H9 (cell line): ENCODE measurements around the gene DPYSL5. TPM values are rescaled to one million over a fixed set of nuclear protein-coding genes. Genes with fewer than 3 reads are reported as not detected.

Experiments used
- DNase-seq: peaks from one replicate; pipeline ENCODE4 v3.0.0-alpha.2; 2017
- H2AFZ ChIP-seq: one replicate; pipeline ENCODE4 v1.6.1; 2013; ENCODE audit warnings: mild to moderate bottlenecking, low read length, control low read depth, moderate library complexity
- H2AK5ac ChIP-seq: 2 replicates; pipeline ENCODE4 v1.6.1; 2013; ENCODE audit warnings: low read length, control low read depth, mixed read lengths; ENCODE audit not compliant: insufficient read length
- H2BK120ac ChIP-seq: one replicate; pipeline ENCODE4 v1.6.1; 2013; ENCODE audit warnings: low read depth, mild to moderate bottlenecking, low read length, control low read depth, inconsistent platforms; ENCODE audit not compliant: poor library complexity, severe bottlenecking
- H2BK12ac ChIP-seq: 2 replicates; pipeline ENCODE4 v1.6.1; 2013; ENCODE audit warnings: low read length, control low read depth, mixed read lengths, low read depth; ENCODE audit not compliant: insufficient read length
- H2BK15ac ChIP-seq: 2 replicates; pipeline ENCODE4 v1.6.1; 2013; ENCODE audit warnings: low read depth, low read length, control low read depth
- H2BK20ac ChIP-seq: one replicate; pipeline ENCODE4 v1.6.1; 2013; ENCODE audit warnings: low read depth, mild to moderate bottlenecking, low read length, control low read depth, inconsistent platforms; ENCODE audit not compliant: poor library complexity, severe bottlenecking
- H2BK5ac ChIP-seq: 2 replicates; pipeline ENCODE4 v1.6.1; 2013; ENCODE audit warnings: low read length, control low read depth, mixed read lengths; ENCODE audit not compliant: insufficient read length
- H3K14ac ChIP-seq: 2 replicates; pipeline ENCODE4 v1.6.1; 2013; ENCODE audit warnings: low read length, control low read depth; ENCODE audit not compliant: insufficient read depth
- H3K18ac ChIP-seq: 2 replicates; pipeline ENCODE4 v1.6.1; 2013; ENCODE audit warnings: low read depth, mild to moderate bottlenecking, mixed read lengths, low read length, control low read depth; ENCODE audit not compliant: insufficient read length
- H3K23ac ChIP-seq: 2 replicates; pipeline ENCODE4 v1.6.1; 2013; ENCODE audit warnings: low read length, control low read depth, mixed read lengths, low read depth; ENCODE audit not compliant: insufficient read length
- H3K23me2 ChIP-seq: 2 replicates; pipeline ENCODE4 v1.6.1; 2013; ENCODE audit warnings: low read depth, mild to moderate bottlenecking, mixed read lengths, low read length, control low read depth; ENCODE audit not compliant: insufficient read length, poor library complexity, severe bottlenecking
- H3K27ac ChIP-seq: 2 replicates; pipeline ENCODE4 v1.5.1; 2013; ENCODE audit warnings: low read length, control low read depth, mixed read lengths, low read depth; ENCODE audit not compliant: insufficient read length
- H3K27me3 ChIP-seq: 2 replicates; pipeline ENCODE4 v1.6.1; 2013; ENCODE audit warnings: low read length, control low read depth, inconsistent platforms; ENCODE audit not compliant: insufficient read depth
- H3K4ac ChIP-seq: 2 replicates; pipeline ENCODE4 v1.6.1; 2013; ENCODE audit warnings: low read depth, mild to moderate bottlenecking, control low read depth, inconsistent platforms, low read length, moderate library complexity
- H3K4me1 ChIP-seq: 2 replicates; pipeline ENCODE4 v1.6.1; 2013; ENCODE audit warnings: low read length, control low read depth, inconsistent platforms; ENCODE audit not compliant: insufficient read depth
- H3K4me2 ChIP-seq: 2 replicates; pipeline ENCODE4 v1.6.1; 2013; ENCODE audit warnings: low read length, control low read depth, mixed read lengths; ENCODE audit not compliant: insufficient read length, insufficient read depth
- H3K56ac ChIP-seq: 2 replicates; pipeline ENCODE4 v1.6.1; 2013; ENCODE audit warnings: low read depth, mild to moderate bottlenecking, mixed read lengths, low read length, control low read depth; ENCODE audit not compliant: insufficient read length
- H3K79me1 ChIP-seq: 2 replicates; pipeline ENCODE4 v1.6.1; 2013; ENCODE audit warnings: low read depth, mild to moderate bottlenecking, moderate library complexity, low read length, control low read depth, inconsistent platforms; ENCODE audit not compliant: insufficient read depth, poor library complexity, severe bottlenecking
- H3K79me2 ChIP-seq: 2 replicates; pipeline ENCODE4 v1.6.1; 2013; ENCODE audit warnings: low read length, control low read depth, inconsistent platforms; ENCODE audit not compliant: insufficient read depth
- H3K9ac ChIP-seq: 2 replicates; pipeline ENCODE4 v1.6.1; 2013; ENCODE audit warnings: low read length, control low read depth, mixed read lengths; ENCODE audit not compliant: insufficient read length; ENCODE audit errors: extremely low read depth
- H3K9me3 ChIP-seq: one replicate; pipeline ENCODE4 v1.6.1; 2013; ENCODE audit warnings: low read depth, low read length, inconsistent platforms; ENCODE audit not compliant: control insufficient read depth
- H3T11ph ChIP-seq: one replicate; pipeline ENCODE4 v1.6.1; 2013; ENCODE audit warnings: mild to moderate bottlenecking, low read length, control low read depth, inconsistent platforms
- H4K20me1 ChIP-seq: one replicate; pipeline ENCODE4 v1.6.1; 2013; ENCODE audit not compliant: control insufficient read depth, insufficient read length, insufficient read depth
- H4K5ac ChIP-seq: 2 replicates; pipeline ENCODE4 v1.6.1; 2013; ENCODE audit warnings: low read depth, mild to moderate bottlenecking, mixed read lengths, low read length, control low read depth; ENCODE audit not compliant: insufficient read length
- H4K8ac ChIP-seq: replicated peaks from 2 replicates; pipeline ENCODE4 v1.6.1; 2013; ENCODE audit warnings: low read length, control low read depth, mixed read lengths, low read depth; ENCODE audit not compliant: insufficient read length
- H4K91ac ChIP-seq: 2 replicates; pipeline ENCODE4 v1.6.1; 2013; ENCODE audit warnings: low read depth, mild to moderate bottlenecking, moderate library complexity, mixed read lengths, low read length, control low read depth; ENCODE audit not compliant: insufficient read length
- H3K27ac Mint-ChIP-seq, 3 experiments: 2 replicates in 2 of 3; 3 replicates in 1 of 3; pipeline ENCODE4 v1.8.0; 2020 to 2021; ENCODE audit warnings: mixed read lengths in 3 of 3, mild to moderate bottlenecking in 1 of 3, moderate library complexity in 1 of 3
- H3K27me3 Mint-ChIP-seq: 2 replicates; pipeline ENCODE4 v1.8.0; 2021; ENCODE audit warnings: low read depth, mild to moderate bottlenecking, moderate library complexity, mixed read lengths
- H3K36me3 Mint-ChIP-seq, 3 experiments: 2 replicates in 2 of 3; 3 replicates in 1 of 3; pipeline ENCODE4 v1.8.0; 2020 to 2021; ENCODE audit warnings: low read depth in 3 of 3, mixed read lengths in 3 of 3; ENCODE audit not compliant: insufficient read depth in 1 of 3
- H3K4me1 Mint-ChIP-seq, 2 experiments: 2 replicates each; pipeline ENCODE4 v1.8.0; 2020; ENCODE audit warnings: mixed read lengths in 2 of 2
- H3K4me3 Mint-ChIP-seq, 2 experiments: 2 replicates in 1 of 2; 3 replicates in 1 of 2; pipeline ENCODE4 v1.8.0; 2020 to 2021; ENCODE audit warnings: mild to moderate bottlenecking in 2 of 2, mixed read lengths in 2 of 2, moderate library complexity in 1 of 2
- H3K9me3 Mint-ChIP-seq, 2 experiments: 2 replicates in 1 of 2; 3 replicates in 1 of 2; pipeline ENCODE4 v1.8.0; 2020; ENCODE audit warnings: mild to moderate bottlenecking in 2 of 2, mixed read lengths in 2 of 2, moderate library complexity in 1 of 2
- CTCF ChIP-seq: fragments of 200-600 bp; sonication (generic); conservative IDR thresholded peaks from 3 replicates; pipeline ENCODE4 v1.8.0; 2021; ENCODE audit warnings: antibody characterized with exemption, mild to moderate bottlenecking
- WGBS: extraction: QIAGEN DNeasy Blood & Tissue Kit; methylation state at CpG from one replicate; pipeline ENCODE4 v1.1.7; 2013; ENCODE audit warnings: missing lambda C conversion rate, low lambda C conversion rate, mixed read lengths; ENCODE audit not compliant: insufficient read length; ENCODE audit errors: extremely low coverage; 5-methylcytosine and 5-hydroxymethylcytosine counted together
- total RNA-seq: library from RNA; stranded (reverse); gene quantifications from 2 replicates; pipeline ENCODE4 v1.2.1, GENCODE V29; 2021

The DPYSL5 gene
- total RNA-seq, 1 experiment from 2014 or later: 6.4 TPM

DNA sequence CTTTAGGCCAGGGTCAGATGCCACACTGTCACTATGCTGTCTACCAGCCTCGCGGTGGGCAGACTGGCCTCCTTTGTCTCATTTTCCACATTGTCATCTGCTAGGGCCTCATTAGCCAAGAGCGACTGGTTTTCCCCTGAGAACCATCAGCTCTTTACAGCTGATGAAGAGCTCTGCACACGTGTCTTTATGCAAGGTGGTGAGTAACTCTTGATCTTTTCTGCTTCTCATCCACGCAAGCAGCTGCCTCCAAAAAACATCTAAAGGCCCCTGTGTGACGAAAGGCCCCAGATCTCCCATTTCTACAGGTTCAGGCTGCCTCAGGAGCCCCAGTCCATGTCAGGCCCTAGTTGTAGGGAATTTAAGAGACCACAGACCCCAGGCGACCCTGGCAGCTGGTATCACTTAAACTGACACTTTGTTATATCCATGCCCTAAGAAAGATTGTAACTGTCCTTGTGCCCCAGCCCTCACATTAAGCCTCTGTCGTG, 52.9 kb downstream of the DPYSL5 start:
- H3K79me2 ChIP-seq: no peaks in the 10 kb centered on the region
- no peak for DNase-seq
- H2AFZ ChIP-seq: no peak overlapping the region
- H2BK20ac ChIP-seq: no peak overlapping the region
- no peak overlapping the region for H3K27ac ChIP-seq
- H3K9me3 Mint-ChIP-seq: no peaks in the 10 kb centered on the region
- no peaks in the 10 kb centered on the region for H4K20me1 ChIP-seq
- H3K4me1 ChIP-seq: peaks cover 2% of the 10 kb centered on the region; the same call in 1 of the 2 replicates
- H3T11ph ChIP-seq: no peak overlapping the region
- H3K79me1 ChIP-seq: no peaks in the 10 kb centered on the region
- H3K56ac ChIP-seq: no peak overlapping the region
- H2BK15ac ChIP-seq: no peak overlapping the region
- H3K23ac ChIP-seq: no peak overlapping the region
- H3K27me3 Mint-ChIP-seq: peaks cover 12% of the 10 kb centered on the region
- no peak for TF ChIP-seq CTCF
- no peak overlapping the region for H4K8ac ChIP-seq
- no peaks in the 10 kb centered on the region for H3K27me3 ChIP-seq
- H4K5ac ChIP-seq: no peak overlapping the region
- H2BK12ac ChIP-seq: no peak overlapping the region
- no peaks in the 10 kb centered on the region for H3K9me3 ChIP-seq
- H2BK5ac ChIP-seq: no peak overlapping the region
- peaks cover 24 to 36% of the 10 kb centered on the region in 2 experiments for H3K4me1 Mint-ChIP-seq
- WGBS: no CpG with 5 or more reads among the region's 8 CpGs
- H3K4me3 Mint-ChIP-seq: peak overlapping the region in 1 of 2 experiments; percentile 53; a peak in 3 of 5 replicates
- no peak overlapping the region for H3K14ac ChIP-seq
- peaks cover 0 to 6% (median 3%) of the 10 kb centered on the region in 3 experiments; a peak in 1 of 7 replicates for H3K36me3 Mint-ChIP-seq
- no peak overlapping the region for H4K91ac ChIP-seq
- H3K9ac ChIP-seq: no peak overlapping the region
- H3K4ac ChIP-seq: no peak overlapping the region
- H3K23me2 ChIP-seq: no peaks in the 10 kb centered on the region
- no peak overlapping the region for H3K18ac ChIP-seq
- H2BK120ac ChIP-seq: no peak overlapping the region
- H3K4me2 ChIP-seq: no peak overlapping the region
- H3K27ac Mint-ChIP-seq: peak overlapping the region in 1 of 3 experiments; percentile 24; a peak in 1 of 7 replicates
- H2AK5ac ChIP-seq: no peak overlapping the region
